HPDE6-E6E7 (cell line): ENCODE results near the gene PCSK4.

Experiments used
- DNase-seq: peaks from one replicate; pipeline ENCODE4 v3.0.0; 2011; ENCODE audit warnings: missing footprints; ENCODE audit errors: extremely low spot score

Gene PCSK4

GRCh38 chr19:1438035-1438932 lies 51.9 kb downstream of the PCSK4 start, which contains the start of gene RPS15:
Gene RPS15, plus strand, starts transcription at chr19:1438396. Its CDS starts 30 bp downstream, at chr19:1438426.
- peak; percentile 82 for DNase-seq

- no peak for DNase-seq
Observed at GRCh38 chr19:1437609-1438008, 52.5 kb downstream of the PCSK4 start.

GRCh38 chr19:1435378-1435989 lies 54.7 kb downstream of the PCSK4 start:
- DNase-seq = no peak

GRCh38 chr19:1434577-1435060 lies 55.5 kb downstream of the PCSK4 start:
- DNase-seq = no peak

GRCh38 chr19:1434040-1434366 lies 56.1 kb downstream of the PCSK4 start:
- no peak for DNase-seq

GRCh38 chr19:1433119-1434039 lies 56.8 kb downstream of the PCSK4 start:
- no peak for DNase-seq

- DNase-seq = no peak
Observed at GRCh38 chr19:1432507-1432887, 57.7 kb downstream of the PCSK4 start.

GRCh38 chr19:1431759-1432506 lies 58.2 kb downstream of the PCSK4 start:
- DNase-seq = no peak
